Uterus (tissue), 2 donors: ENCODE measurements around the gene COX7B2.

Experiments
- CTCF ChIP-seq, 4 experiments: fragments of 200-600 bp in 2 of 4; fragments of 450-650 bp in 2 of 4; sonication (generic) in 2 of 4; IDR thresholded peaks; one replicate each; pipeline ENCODE4 v1.5.1; 2016 to 2019; ENCODE audit warnings: antibody characterized with exemption in 4 of 4, mild to moderate bottlenecking in 2 of 4, moderate library complexity in 1 of 4
- POLR2A ChIP-seq, 2 donors: fragments of 450-650 bp; IDR thresholded peaks; one replicate each; pipeline ENCODE4 v1.6.1; 2016; ENCODE audit warnings: antibody characterized with exemption in 2 of 2, mild to moderate bottlenecking in 1 of 2, moderate library complexity in 1 of 2

- TF ChIP-seq CTCF (IDR thresholded peaks at IDR 0.05) = no peak
- TF ChIP-seq POLR2A (IDR thresholded peaks at IDR 0.05) = no peak
Measured at GRCh38 chr4:46886711-46887110, 22.3 kb downstream of the COX7B2 start.
